ENCODE results near the gene PRR15. TPM values are rescaled to one million over a fixed set of nuclear protein-coding genes. Genes with fewer than 3 reads are reported as not detected.

The PRR15 gene
- total and polyA plus RNA-seq, 2 of the 4 experiments (the other 2 are of a cell fraction): not detected

GRCh38 chr7:29614229-29614628, 50.6 kb downstream of the PRR15 start:
- dilution Hi-C loops (cut with HindIII; ENCODE audit: low sequenced_read_pairs, unreplicated experiment) (no loop called here), intact Hi-C loops (cut with micrococcal nuclease) (no loop called here), in situ Hi-C loops (cut with MboI; ENCODE audit: low sequenced_read_pairs) (no loop called here)
- ATAC-seq (ENCODE audit: low read depth) (no peak), DNase-seq (no peak)
- Histone ChIP-seq H3K9me3 (ENCODE audit: control insufficient read depth, insufficient read depth, low read length) (no peaks in the 10 kb centered on the region), H3K27me3 (ENCODE audit: control insufficient read depth, insufficient read depth, low read length) (no peaks in the 10 kb centered on the region), H2BK5ac (ENCODE audit: low read depth, low read length, poor library complexity, severe bottlenecking) (no peak overlapping the region), H3K23ac (ENCODE audit: low read depth, low read length) (no peak overlapping the region), H3K18ac (ENCODE audit: low read depth, low read length) (no peak overlapping the region), H4K91ac (ENCODE audit: insufficient read depth, low read depth, low read length) (no peak overlapping the region), H2AFZ (replicated peaks; ENCODE audit: low read length, poor library complexity) (no peak overlapping the region), H2AK5ac (ENCODE audit: low read depth, low read length) (no peak overlapping the region), H3K14ac (replicated peaks; ENCODE audit: low read depth, low read length) (no peak overlapping the region), H3K4ac (ENCODE audit: low read depth, low read length) (no peak overlapping the region), H3K4me2 (ENCODE audit: low read depth, low read length) (no peak overlapping the region), H2AK9ac (replicated peaks; ENCODE audit: low read depth, low read length, poor library complexity) (no peak overlapping the region), H4K5ac (ENCODE audit: low read depth, low read length) (no peak overlapping the region), H3K56ac (ENCODE audit: extremely low read depth, insufficient read depth, low read length) (no peak overlapping the region), H3K27ac (ENCODE audit: insufficient read depth, low read length) (no peak overlapping the region), H2BK15ac (ENCODE audit: low read depth, low read length) (no peak overlapping the region), H3K4me3 (ENCODE audit: insufficient read depth, low read depth, low read length) (no peak overlapping the region), H3K9me1 (ENCODE audit: insufficient read depth, low read length) (no peaks in the 10 kb centered on the region), H3K9ac (ENCODE audit: low read depth, low read length) (no peak overlapping the region), H3K79me1 (ENCODE audit: low read depth in 1 of 2, low read length in 2 of 2) (no peaks in the 10 kb centered on the region), H2BK20ac (ENCODE audit: low read depth, low read length) (no peak overlapping the region), H2BK120ac (ENCODE audit: low read depth, low read length) (no peak overlapping the region), H4K20me1 (ENCODE audit: insufficient read depth, low read length) (no peaks in the 10 kb centered on the region), H4K8ac (ENCODE audit: low read depth in 2 of 2, low read length in 2 of 2) (no peak overlapping the region), H3K4me1 (ENCODE audit: control insufficient read depth, insufficient read depth, low read length) (no peaks in the 10 kb centered on the region), H3K36me3 (ENCODE audit: control insufficient read depth, insufficient read depth, low read length) (no peaks in the 10 kb centered on the region)
- POLR2A ChIA-PET (ENCODE audit: unreplicated experiment): interaction anchor here (0.8 kb wide), 1 partner anchor 23 kb away, joined by 10 read pairs; no protein-coding TSS in a partner anchor
- no CpG with 5 or more reads among the region's 2 CpGs for WGBS, 2 experiments (ENCODE audit: extremely low coverage in 2 of 2, insufficient read length in 1 of 2)
- CTCF ChIA-PET: no interaction called here
- BruUV-seq (replicated peaks): no TSS peak
- TF ChIP-seq NFE2L2 (IDR thresholded peaks at IDR 0.05; ENCODE audit: low read depth, low read length) (no peak), MXI1 (IDR thresholded peaks at IDR 0.05; ENCODE audit: borderline replicate concordance, low read depth, low read length) (no peak), POLR2A (IDR thresholded peaks at IDR 0.05; ENCODE audit: low read depth, low read length) (no peak), RAD21 (IDR thresholded peaks at IDR 0.05; ENCODE audit: low read length) (no peak), FOS (IDR thresholded peaks at IDR 0.05; ENCODE audit: low read depth, low read length) (no peak)

Other genes with a start within 250 kb of the PRR15 start
- not detected in 2 replicates for gene WIPF3, start 242.7 kb downstream of the PRR15 start, total RNA-seq (2012; rRNA removed)
- gene WIPF3, start 242.7 kb downstream of the PRR15 start, polyA plus RNA-seq (2012; rRNA removed): not detected in 2 replicates